Measurements from ENCODE around the gene SMPD4.
"Not testable (repeated sequence)": the region's sequence is repeated elsewhere in the genome, so short reads cannot be mapped to it uniquely, and the experiment has no call there.

The SMPD4 gene

GRCh38 chr2:130138326-130138725 is 43.1 kb downstream of the SMPD4 start:
- DNase-seq = not testable (repeated sequence)

GRCh38 chr2:130137118-130137517 is 44.3 kb downstream of the SMPD4 start:
- DNase-seq = not testable (repeated sequence)

GRCh38 chr2:130136546-130136945 is 44.9 kb downstream of the SMPD4 start:
- not testable (repeated sequence) for DNase-seq

GRCh38 chr2:130135692-130136541 is 45.5 kb downstream of the SMPD4 start:
- DNase-seq = no peak

- DNase-seq = not testable (repeated sequence)
Measured at GRCh38 chr2:130129120-130129829, 52.1 kb downstream of the SMPD4 start, which contains the start of gene POTEF. TSS of gene POTEF (minus strand) at chr2:130129222. CDS start at chr2:130120515, 8,707 bp downstream.

- DNase-seq = not testable (repeated sequence)
Measured at GRCh38 chr2:130128464-130128863, 52.9 kb downstream of the SMPD4 start.

- DNase-seq = not testable (repeated sequence)
Measured at GRCh38 chr2:130127726-130128125, 53.7 kb downstream of the SMPD4 start.

GRCh38 chr2:130120924-130121323 is 60.5 kb downstream of the SMPD4 start:
- DNase-seq = not testable (repeated sequence)

- not testable (repeated sequence) for DNase-seq
Measured at GRCh38 chr2:130102597-130103363, 78.6 kb downstream of the SMPD4 start.

All from amniotic stem cell (primary cell).